B cell (primary cell): ENCODE data around the gene CDK5RAP2. TPM values are rescaled to one million over a fixed set of nuclear protein-coding genes. Genes with fewer than 3 reads are reported as not detected.
"Not testable (repeated sequence)": the region's sequence is repeated elsewhere in the genome, so short reads cannot be mapped to it uniquely, and the experiment has no call there.

Experiments used
- ATAC-seq: fragments of 200-7000 bp; cut with Tn5 transposase; one replicate; pipeline ENCODE4 v1.10.0; 2021; ENCODE audit warnings: low read depth, mild to moderate bottlenecking, moderate number of reproducible peaks, moderate library complexity
- CTCF ChIA-PET: fragments of 350-600 bp; sonication (Branson Sonifier 250); formaldehyde crosslinking; loops from one replicate; lab custom pipeline; 2021; ENCODE audit warnings: antibody characterized with exemption, inconsistent platforms; lab: Charles Lee
- POLR2A ChIA-PET: fragments of 350-600 bp; sonication (Branson Sonifier 250); formaldehyde crosslinking; loops from one replicate; lab custom pipeline; 2021; ENCODE audit warnings: antibody characterized with exemption; lab: Charles Lee
- DNase-seq: peaks from one replicate; pipeline ENCODE4 v3.0.0; 2013
- H2AFZ ChIP-seq: 2 replicates; pipeline ENCODE4 v1.6.1; 2012; ENCODE audit warnings: mild to moderate bottlenecking, low read depth, low read length; ENCODE audit not compliant: insufficient read depth, poor library complexity, severe bottlenecking
- H3K27ac ChIP-seq, 2 donors: 1 replicate in 1 of 2; 2 replicates in 1 of 2; pipeline ENCODE4 v1.5.1; 2012 to 2013; ENCODE audit warnings: low read length in 2 of 2, mild to moderate bottlenecking in 2 of 2, moderate library complexity in 1 of 2
- H3K27me3 ChIP-seq, 4 experiments: fragments of 200-600 bp in 1 of 4; sonication (generic) in 1 of 4; replicated peaks in 1 of 4; 1 replicate in 2 of 4; 2 replicates in 2 of 4; pipeline versions ENCODE4 v1.6.1 to v1.7.0; 2013 to 2016; ENCODE audit warnings: low read length in 3 of 4, mild to moderate bottlenecking in 2 of 4, mixed read lengths in 1 of 4, moderate library complexity in 1 of 4; ENCODE audit not compliant: insufficient read depth in 4 of 4, control insufficient read depth in 3 of 4; ENCODE audit errors: control extremely low read depth in 1 of 4
- H3K36me3 ChIP-seq, 2 experiments: replicated peaks in 1 of 2; 1 replicate in 1 of 2; 2 replicates in 1 of 2; pipeline versions ENCODE4 v1.6.1 to v1.7.1; 2013; ENCODE audit warnings: low read length in 1 of 2; ENCODE audit not compliant: insufficient read depth in 2 of 2, control insufficient read depth in 1 of 2; ENCODE audit errors: control extremely low read depth in 1 of 2, extremely low read depth in 1 of 2
- H3K4me1 ChIP-seq, 2 donors: fragments of 200-600 bp in 1 of 2; sonication (generic) in 1 of 2; 1 replicate in 1 of 2; 2 replicates in 1 of 2; pipeline versions ENCODE4 v1.5.1 to v1.6.1; 2013 to 2017; ENCODE audit warnings: low read length in 2 of 2; ENCODE audit not compliant: control insufficient read depth in 2 of 2, insufficient read depth in 2 of 2
- H3K4me2 ChIP-seq: replicated peaks from 2 replicates; pipeline ENCODE3; 2012; ENCODE audit warnings: mild to moderate bottlenecking, low read depth, low read length; ENCODE audit not compliant: poor library complexity, severe bottlenecking
- H3K4me3 ChIP-seq, 5 experiments: fragments of 200-600 bp in 1 of 5; sonication (generic) in 1 of 5; 1 replicate in 3 of 5; 2 replicates in 2 of 5; pipeline versions ENCODE4 v1.5.1 to v1.7.0; 2011 to 2016; ENCODE audit warnings: low read length in 4 of 5, mild to moderate bottlenecking in 4 of 5, low read depth in 2 of 5, control low read depth in 1 of 5, moderate library complexity in 1 of 5; ENCODE audit not compliant: insufficient read depth in 1 of 5; ENCODE audit errors: control extremely low read depth in 1 of 5, extremely low read depth in 1 of 5
- H3K79me2 ChIP-seq: fragments of 200-600 bp; sonication (generic); one replicate; pipeline ENCODE4 v1.6.0; 2016; ENCODE audit warnings: low read length; ENCODE audit not compliant: control insufficient read depth, insufficient read depth
- H3K9ac ChIP-seq: fragments of 200-600 bp; sonication (generic); 2 replicates; pipeline ENCODE4 v1.6.1; 2017; ENCODE audit warnings: mild to moderate bottlenecking, low read length, moderate library complexity
- H3K9me3 ChIP-seq, 3 donors: one replicate each; pipeline versions ENCODE4 v1.6.1 to v1.7.1; 2013; ENCODE audit warnings: low read length in 2 of 3; ENCODE audit not compliant: control insufficient read depth in 2 of 3, insufficient read depth in 1 of 3; ENCODE audit errors: control extremely low read depth in 1 of 3
- H4K20me1 ChIP-seq: 2 replicates; pipeline ENCODE4 v1.6.0; 2012; ENCODE audit warnings: mild to moderate bottlenecking, low read length; ENCODE audit not compliant: insufficient read depth, control insufficient read depth, poor library complexity, severe bottlenecking
- H3K27ac Mint-ChIP-seq: one replicate; pipeline ENCODE4 v1.8.0; 2021; ENCODE audit warnings: mixed read lengths
- H3K27me3 Mint-ChIP-seq: one replicate; pipeline ENCODE4 v1.8.0; 2021; ENCODE audit warnings: mixed read lengths
- H3K4me1 Mint-ChIP-seq: one replicate; pipeline ENCODE4 v1.8.0; 2021; ENCODE audit warnings: mixed read lengths
- H3K4me3 Mint-ChIP-seq: one replicate; pipeline ENCODE4 v1.8.0; 2021; ENCODE audit warnings: mixed read lengths
- H3K9me3 Mint-ChIP-seq: one replicate; pipeline ENCODE4 v1.8.0; 2022; ENCODE audit warnings: mixed read lengths; ENCODE audit not compliant: insufficient read depth
- EZH2 ChIP-seq: IDR thresholded peaks from 2 replicates; pipeline ENCODE4 v1.6.1; 2012; ENCODE audit warnings: borderline replicate concordance, low read depth, mild to moderate bottlenecking, moderate library complexity, low read length; ENCODE audit not compliant: insufficient read depth, poor library complexity, severe bottlenecking
- WGBS: methylation state at CpG from one replicate; pipeline ENCODE4 v1.1.5; 2013; ENCODE audit warnings: missing lambda C conversion rate; ENCODE audit not compliant: insufficient coverage; 5-methylcytosine and 5-hydroxymethylcytosine counted together
- intact Hi-C: fragments of 100-400 bp; cut with micrococcal nuclease; formaldehyde crosslinking; loops from one replicate; pipeline ENCODE4 v1.10.0; 2022
- polyA plus RNA-seq: library from polyadenylated mRNA; depleted of rRNA; stranded (reverse); fragments of >200 nt; gene quantifications from 2 replicates; pipeline ENCODE4 v1.2.3, GENCODE V29; 2012
- total RNA-seq, 2 donors: library from RNA; stranded (reverse); fragments of 120-200 nt in 1 of 2; gene quantifications; 1 replicate in 1 of 2; 2 replicates in 1 of 2; pipeline versions ENCODE4 v1.2.3 to v1.2.4, GENCODE V29; 2013 to 2022
- TF ChIP-seq, protein P1 (sequence below): fragments of 200-600 bp; IDR thresholded peaks from one replicate; pipeline ENCODE4 v1.8.0; 2022; ENCODE audit warnings: antibody characterized with exemption, mild to moderate bottlenecking

CDK5RAP2 gene
- total and polyA plus RNA-seq, 2 donors (not counting 1 experiment from before 2014, with no cell fraction given) = 31.3 to 122 TPM

DNA sequence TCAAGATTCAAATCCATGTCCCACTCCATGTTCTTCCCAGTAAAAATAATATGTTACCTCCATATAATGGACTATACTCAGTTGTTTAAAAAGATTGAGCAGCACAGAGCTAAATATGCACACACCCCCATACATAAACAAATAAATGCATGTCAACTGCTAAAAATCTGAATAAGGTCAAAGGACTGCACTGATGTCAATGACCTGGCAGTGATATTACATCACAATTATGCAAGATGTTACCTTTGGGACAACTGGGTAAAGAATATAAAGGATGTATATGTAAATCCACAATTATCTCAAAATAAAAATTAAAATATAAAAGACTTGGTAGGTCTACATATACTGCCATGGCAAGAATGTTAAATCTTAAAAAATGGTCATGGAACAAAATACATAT, 57.9 kb downstream of the CDK5RAP2 start:
- no peaks in the 10 kb centered on the region for H3K27me3 Mint-ChIP-seq
- CTCF ChIA-PET = no interaction called here
- TF ChIP-seq, protein P1, sequence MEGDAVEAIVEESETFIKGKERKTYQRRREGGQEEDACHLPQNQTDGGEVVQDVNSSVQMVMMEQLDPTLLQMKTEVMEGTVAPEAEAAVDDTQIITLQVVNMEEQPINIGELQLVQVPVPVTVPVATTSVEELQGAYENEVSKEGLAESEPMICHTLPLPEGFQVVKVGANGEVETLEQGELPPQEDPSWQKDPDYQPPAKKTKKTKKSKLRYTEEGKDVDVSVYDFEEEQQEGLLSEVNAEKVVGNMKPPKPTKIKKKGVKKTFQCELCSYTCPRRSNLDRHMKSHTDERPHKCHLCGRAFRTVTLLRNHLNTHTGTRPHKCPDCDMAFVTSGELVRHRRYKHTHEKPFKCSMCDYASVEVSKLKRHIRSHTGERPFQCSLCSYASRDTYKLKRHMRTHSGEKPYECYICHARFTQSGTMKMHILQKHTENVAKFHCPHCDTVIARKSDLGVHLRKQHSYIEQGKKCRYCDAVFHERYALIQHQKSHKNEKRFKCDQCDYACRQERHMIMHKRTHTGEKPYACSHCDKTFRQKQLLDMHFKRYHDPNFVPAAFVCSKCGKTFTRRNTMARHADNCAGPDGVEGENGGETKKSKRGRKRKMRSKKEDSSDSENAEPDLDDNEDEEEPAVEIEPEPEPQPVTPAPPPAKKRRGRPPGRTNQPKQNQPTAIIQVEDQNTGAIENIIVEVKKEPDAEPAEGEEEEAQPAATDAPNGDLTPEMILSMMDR = no peak
- TF ChIP-seq EZH2 = no peak
- Histone ChIP-seq H3K36me3 (peaks cover 9 to 71% of the 10 kb centered on the region in 2 experiments), H3K27me3 (no peaks in the 10 kb centered on the region), H3K9me3 (no peaks in the 10 kb centered on the region), H3K9ac (no peak overlapping the region), H3K4me2 (no peak overlapping the region), H3K79me2 (no peaks in the 10 kb centered on the region), H2AFZ (no peak overlapping the region), H3K4me3 (no peak overlapping the region), H4K20me1 (no peaks in the 10 kb centered on the region), H3K27ac (no peak overlapping the region), H3K4me1 (no peaks in the 10 kb centered on the region)
- H3K9me3 Mint-ChIP-seq = no peaks in the 10 kb centered on the region
- intact Hi-C loops = no loop called here
- H3K4me3 Mint-ChIP-seq = no peak overlapping the region
- ATAC-seq (no peak), DNase-seq (no peak)
- POLR2A ChIA-PET = no interaction called here
- H3K4me1 Mint-ChIP-seq = no peaks in the 10 kb centered on the region
- no peak overlapping the region for H3K27ac Mint-ChIP-seq

DNA sequence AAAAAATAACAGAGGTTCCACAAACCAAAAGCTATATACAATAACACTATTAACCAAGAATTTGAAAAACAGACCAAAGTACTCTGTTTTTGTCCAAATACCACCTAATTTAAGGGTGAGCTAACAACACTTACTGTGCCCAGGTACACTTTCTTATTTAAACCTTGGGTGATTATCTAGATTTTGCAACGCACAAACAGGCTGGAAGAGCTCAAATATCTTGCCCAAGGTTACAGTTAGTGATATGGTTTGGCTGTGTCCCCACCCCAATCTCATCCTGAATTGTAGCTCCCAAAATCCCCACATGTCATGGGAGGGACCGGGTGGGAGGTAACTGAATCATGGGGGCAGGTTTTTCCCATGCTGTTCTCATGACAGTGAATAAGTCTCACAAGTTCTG, 58.9 kb downstream of the CDK5RAP2 start:
- peaks cover 7 to 69% of the 10 kb centered on the region in 2 experiments for H3K36me3 ChIP-seq
- H3K4me3 ChIP-seq = no peak overlapping the region
- H3K4me1 Mint-ChIP-seq = no peaks in the 10 kb centered on the region
- no peaks in the 10 kb centered on the region for H3K27me3 Mint-ChIP-seq
- ChIA-PET CTCF (interaction anchor here (0.7 to 0.8 kb wide), 2 partner anchors 12 to 13 kb away, joined by 3 to 4 read pairs; no protein-coding TSS in a partner anchor), POLR2A (no interaction called here)
- no peak overlapping the region for H3K27ac Mint-ChIP-seq
- H3K79me2 ChIP-seq = no peaks in the 10 kb centered on the region
- H3K9me3 Mint-ChIP-seq = no peaks in the 10 kb centered on the region
- H4K20me1 ChIP-seq = no peaks in the 10 kb centered on the region
- no peak overlapping the region for H3K27ac ChIP-seq
- intact Hi-C loops = no loop called here
- TF ChIP-seq EZH2 = no peak
- TF ChIP-seq, protein P1 = no peak
- H2AFZ ChIP-seq = no peak overlapping the region
- H3K4me2 ChIP-seq = no peak overlapping the region
- H3K9me3 ChIP-seq = peaks cover 0 to 3% (median 0%) of the 10 kb centered on the region in 3 donors
- H3K9ac ChIP-seq = no peak overlapping the region
- 100% methylated on average over 1 of the region's 2 CpGs for WGBS
- no peaks in the 10 kb centered on the region for H3K27me3 ChIP-seq
- no peaks in the 10 kb centered on the region for H3K4me1 ChIP-seq
- H3K4me3 Mint-ChIP-seq = no peak overlapping the region
- DNase-seq (no peak), ATAC-seq (no peak)

DNA sequence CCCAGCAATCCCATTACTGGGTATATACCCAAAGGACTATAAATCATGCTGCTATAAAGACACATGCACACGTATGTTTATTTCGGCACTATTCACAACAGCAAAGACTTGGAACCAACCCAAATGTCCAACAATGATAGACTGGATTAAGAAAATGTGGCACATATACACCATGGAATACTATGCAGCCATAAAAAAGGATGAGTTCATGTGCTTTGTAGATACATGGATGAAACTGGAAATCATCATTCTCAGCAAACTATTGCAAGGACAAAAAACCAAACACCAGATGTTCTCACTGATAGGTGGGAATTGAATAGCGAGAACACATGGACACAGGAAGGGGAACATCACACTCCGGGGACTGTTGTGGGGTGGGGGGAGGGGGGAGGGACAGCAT, 64.0 kb downstream of the CDK5RAP2 start:
- CTCF ChIA-PET, H3K27me3 Mint-ChIP-seq, H3K27me3 ChIP-seq, H2AFZ ChIP-seq, H4K20me1 ChIP-seq, H3K4me2 ChIP-seq, H3K27ac Mint-ChIP-seq, H3K27ac ChIP-seq, H3K9ac ChIP-seq, ATAC-seq, intact Hi-C loops, H3K4me3 Mint-ChIP-seq, H3K4me1 ChIP-seq, POLR2A ChIA-PET, H3K9me3 Mint-ChIP-seq, H3K79me2 ChIP-seq, DNase-seq, H3K4me1 Mint-ChIP-seq, H3K4me3 ChIP-seq, H3K9me3 ChIP-seq: not testable (repeated sequence)
- H3K36me3 ChIP-seq = peaks cover 15 to 66% of the 10 kb centered on the region in 2 experiments
- no CpG with 5 or more reads among the region's 4 CpGs for WGBS
